HG02981 (cell line): ENCODE data around the gene RNF32.
"Not testable (repeated sequence)": the region's sequence is repeated elsewhere in the genome, so short reads cannot be mapped to it uniquely, and the experiment has no call there.

ENCODE experiments used
- ATAC-seq: cut with Tn5 transposase; IDR thresholded peaks from one replicate; pipeline ENCODE4 v1.9.1; 2021; ENCODE audit warnings: mild to moderate bottlenecking, moderate library complexity; ENCODE audit not compliant: unreplicated experiment

Gene RNF32

DNA sequence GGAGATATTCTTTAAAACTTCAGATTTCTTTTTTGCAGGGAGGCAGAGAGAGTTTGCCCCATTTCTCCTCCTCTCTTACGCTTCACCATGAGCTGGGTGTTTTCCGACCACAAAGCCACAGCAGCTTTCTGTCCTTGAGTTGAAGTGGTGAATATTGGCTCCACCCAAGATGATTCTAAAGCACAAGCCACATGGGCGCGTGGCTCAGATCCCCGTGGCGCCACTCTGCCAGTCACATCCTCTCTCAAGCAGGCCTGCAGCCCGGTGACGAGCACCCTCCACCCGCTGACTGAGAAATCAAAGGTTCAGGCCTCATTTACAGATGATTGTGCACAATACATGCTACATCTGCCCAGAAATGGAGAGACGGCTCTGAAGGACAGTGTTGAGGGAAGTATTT is 27.6 kb upstream of the RNF32 start:
- no peak for ATAC-seq

GRCh38 chr7:156614434-156615264 is 25.9 kb upstream of the RNF32 start:
- ATAC-seq, result no peak

DNA sequence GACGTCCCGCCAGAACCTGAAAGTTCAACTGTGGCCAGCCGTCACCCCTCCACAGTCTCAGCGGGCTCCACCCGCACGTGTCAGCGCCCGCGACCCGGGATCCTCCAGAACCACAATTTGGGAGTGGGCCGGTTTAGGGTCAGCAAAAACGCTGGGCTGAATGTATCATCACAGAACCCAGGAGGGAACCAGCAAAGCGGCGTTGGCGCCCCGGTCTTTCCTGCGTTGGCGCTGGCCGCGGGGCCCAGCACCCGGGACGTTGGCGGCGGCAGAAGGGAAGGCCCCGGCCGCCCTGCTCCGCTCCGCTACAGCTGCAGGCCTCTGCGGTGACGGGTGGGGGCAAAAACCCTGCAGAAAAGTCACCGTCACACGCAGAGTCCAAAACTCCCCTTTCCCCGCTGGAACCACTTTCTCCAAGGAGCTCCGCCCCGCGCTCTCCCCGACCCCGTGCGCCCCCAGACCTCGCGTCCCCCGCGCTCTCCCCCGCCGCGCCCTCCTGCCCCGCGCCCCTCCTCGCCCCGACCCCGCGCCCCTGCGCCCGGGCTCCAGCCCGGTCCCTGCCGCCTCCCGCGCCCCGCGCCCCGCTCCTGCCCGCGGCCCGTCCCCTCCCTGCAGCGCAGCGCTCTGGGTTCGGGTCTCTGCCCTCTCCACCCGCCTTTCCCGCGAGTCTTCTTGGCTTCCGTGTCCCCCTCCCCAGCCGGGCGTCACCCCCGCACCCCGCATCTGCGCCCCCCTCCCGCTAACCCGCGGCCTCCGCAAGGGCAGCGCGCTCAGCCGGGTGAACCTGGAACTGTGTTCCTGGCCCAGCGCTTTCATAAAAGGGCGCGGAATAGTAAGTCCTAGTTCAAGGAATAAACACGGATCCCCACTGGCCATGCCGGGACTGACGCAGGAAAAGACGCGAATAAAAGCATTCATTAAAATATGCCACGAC is 24.0 kb upstream of the RNF32 start:
- ATAC-seq, result no peak

- ATAC-seq, result no peak
These were observed 23.4 kb upstream of the RNF32 start for GRCh38 chr7:156617215-156617614.

DNA sequence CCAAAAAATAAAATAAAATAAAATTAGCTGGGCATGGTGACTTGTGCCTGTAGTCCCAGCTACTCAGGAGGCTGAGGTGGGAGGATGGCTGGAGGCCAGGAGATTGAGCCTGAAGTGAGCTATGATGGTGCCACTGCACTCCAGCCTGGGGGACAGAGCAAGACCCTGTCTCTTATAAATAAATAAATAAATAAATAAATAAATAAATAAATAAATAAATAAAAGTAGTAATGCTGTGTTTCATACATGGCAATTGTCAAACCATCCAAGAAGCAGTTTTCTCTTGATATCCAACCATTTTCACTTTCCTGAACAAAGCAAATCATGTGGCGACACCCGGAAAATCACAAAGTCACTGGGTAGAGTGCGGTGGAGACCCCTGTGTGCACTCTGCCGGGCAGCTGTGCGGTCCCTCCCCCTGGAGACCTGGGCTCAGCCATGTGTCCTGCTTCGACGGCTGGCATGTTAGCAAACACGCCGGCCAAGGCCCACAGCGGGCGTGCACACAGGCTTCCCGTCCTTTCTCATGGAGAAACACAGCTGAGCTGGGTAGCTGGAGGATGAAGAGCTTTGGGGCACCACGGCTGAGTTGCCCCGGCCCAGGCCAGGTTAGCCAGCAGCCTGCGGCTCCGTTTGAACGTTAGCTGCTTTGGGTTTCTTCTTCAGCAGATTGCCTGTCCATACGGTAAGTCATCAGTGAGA is 22.3 kb upstream of the RNF32 start:
- no peak for ATAC-seq

DNA sequence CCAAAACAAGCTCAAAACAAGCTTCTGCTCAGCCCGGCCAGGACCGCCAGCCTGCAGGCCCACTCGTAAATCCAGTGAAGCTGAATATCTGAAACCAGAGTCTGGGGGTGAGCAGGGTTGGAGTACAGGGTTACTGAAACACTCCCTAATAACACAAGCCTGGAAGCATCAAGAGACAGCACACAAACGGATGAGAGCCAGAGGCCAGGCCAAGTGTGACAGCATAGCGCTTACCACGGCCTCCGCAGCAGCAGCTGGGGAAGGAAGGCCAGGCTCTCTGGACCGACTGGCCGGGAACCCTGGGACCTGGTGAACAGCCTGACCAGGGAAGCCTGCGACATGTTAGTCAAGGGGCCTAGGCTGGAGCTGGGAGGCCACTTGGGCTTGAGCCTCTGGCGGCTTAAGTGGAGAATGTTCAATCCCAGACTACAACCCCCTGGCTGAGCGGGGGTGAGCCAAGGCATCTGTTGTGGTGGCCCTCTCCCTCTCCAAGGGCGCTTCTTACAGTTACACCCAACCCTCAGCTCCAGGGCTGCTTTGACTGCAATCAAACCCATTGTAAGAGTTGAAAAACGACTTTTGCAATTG is 21.7 kb upstream of the RNF32 start:
- no peak for ATAC-seq

- ATAC-seq, result not testable (repeated sequence)
These were observed 20.9 kb upstream of the RNF32 start for GRCh38 chr7:156619488-156620290.

DNA sequence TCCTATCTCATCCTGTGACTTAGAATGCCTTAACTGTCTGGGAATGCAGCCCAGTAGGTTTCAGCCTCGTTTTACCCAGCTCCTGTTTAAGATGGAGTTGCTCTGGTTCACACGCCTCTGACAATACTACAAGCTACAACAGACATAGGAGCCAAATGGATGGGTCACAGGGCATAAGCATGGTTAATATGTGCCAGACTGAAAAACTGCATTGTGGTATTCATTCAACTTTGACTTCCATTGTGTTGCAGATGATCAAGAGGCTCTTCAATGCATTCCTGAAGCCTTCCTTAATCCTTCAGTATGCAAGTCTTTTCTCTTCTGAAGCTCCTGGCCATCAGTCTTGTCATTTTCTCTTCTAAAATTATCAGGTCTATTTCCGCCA is 20.3 kb upstream of the RNF32 start:
- ATAC-seq, result no peak

DNA sequence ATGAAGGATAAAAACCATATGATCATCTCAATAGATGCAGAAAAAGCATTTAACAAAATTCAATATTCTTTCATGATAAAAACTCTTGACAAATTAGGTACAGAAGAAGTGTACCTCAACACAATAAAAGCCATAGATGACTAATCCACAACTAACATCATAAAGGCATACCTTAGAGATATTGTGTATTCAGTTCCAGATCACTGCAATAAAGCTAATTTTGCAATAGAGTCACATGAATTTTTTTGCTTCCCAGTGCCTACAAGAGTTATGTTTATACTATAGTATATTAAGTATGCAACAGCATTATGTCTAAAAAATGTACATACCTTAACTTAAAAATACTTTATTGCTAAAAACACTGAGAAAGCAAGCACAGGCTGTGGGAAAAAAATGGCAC is 18.9 kb upstream of the RNF32 start:
- ATAC-seq, result no peak

- no peak for ATAC-seq
These were observed 15.0 kb upstream of the RNF32 start for GRCh38 chr7:156625580-156625979.

DNA sequence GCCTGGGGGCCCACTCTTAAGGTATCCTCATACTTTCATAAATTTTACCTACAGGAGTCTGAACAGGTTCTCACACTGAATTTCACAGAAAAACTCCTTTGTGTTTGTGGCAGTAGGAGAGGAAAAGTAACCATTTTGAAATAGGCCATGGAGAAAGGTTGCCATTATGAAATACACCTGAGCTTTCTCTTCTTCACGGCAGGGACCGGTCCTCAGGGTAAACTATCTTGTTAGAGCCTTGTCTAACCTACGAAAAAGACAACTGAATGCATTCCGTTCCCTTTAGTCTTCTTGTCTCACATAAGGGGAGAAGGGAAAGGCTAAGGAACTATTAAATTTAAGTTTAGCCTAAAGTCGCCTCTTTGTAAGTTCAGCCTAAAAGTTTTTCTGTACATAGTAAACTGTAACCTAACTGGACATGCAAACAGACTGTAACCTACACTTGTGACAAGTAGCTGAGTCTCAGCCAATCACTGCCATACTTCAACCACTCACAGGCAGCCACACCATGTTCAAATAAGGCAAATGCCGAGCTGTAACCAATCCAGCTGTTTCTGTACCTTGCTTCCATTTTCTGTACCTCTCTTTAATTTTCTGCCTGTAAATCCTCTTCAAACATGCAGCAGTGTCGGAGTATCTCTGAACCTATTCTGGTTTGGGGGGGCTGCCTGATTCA is 14.2 kb upstream of the RNF32 start:
- ATAC-seq, result no peak

DNA sequence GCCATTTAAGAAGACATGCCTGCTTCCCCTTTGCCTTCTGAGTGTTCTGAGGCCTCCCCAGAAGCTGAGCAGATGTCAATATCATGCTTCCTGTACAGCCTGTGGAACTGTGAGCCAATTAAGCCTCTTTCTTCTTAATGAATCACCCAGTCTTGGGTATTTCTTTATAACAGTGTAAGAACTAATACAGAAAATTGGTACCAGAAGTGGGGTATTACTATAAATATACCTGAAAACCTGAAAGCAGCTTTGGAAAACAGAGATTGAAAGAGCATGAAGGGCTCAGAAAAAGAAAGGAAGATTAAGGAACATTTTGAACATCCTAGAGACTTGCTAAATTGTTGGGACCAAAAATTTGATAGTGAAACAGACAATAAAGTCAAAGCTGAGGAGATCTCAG is 12.0 kb upstream of the RNF32 start:
- ATAC-seq, result no peak

- no peak for ATAC-seq
These were observed 10.7 kb upstream of the RNF32 start for GRCh38 chr7:156629873-156630272.

GRCh38 chr7:156634117-156634516 is 6.5 kb upstream of the RNF32 start:
- ATAC-seq, result no peak

GRCh38 chr7:156635529-156636385 is 4.8 kb upstream of the RNF32 start:
- ATAC-seq, result no peak

- not testable (repeated sequence) for ATAC-seq
These were observed 3.5 kb upstream of the RNF32 start for GRCh38 chr7:156637093-156637492.

DNA sequence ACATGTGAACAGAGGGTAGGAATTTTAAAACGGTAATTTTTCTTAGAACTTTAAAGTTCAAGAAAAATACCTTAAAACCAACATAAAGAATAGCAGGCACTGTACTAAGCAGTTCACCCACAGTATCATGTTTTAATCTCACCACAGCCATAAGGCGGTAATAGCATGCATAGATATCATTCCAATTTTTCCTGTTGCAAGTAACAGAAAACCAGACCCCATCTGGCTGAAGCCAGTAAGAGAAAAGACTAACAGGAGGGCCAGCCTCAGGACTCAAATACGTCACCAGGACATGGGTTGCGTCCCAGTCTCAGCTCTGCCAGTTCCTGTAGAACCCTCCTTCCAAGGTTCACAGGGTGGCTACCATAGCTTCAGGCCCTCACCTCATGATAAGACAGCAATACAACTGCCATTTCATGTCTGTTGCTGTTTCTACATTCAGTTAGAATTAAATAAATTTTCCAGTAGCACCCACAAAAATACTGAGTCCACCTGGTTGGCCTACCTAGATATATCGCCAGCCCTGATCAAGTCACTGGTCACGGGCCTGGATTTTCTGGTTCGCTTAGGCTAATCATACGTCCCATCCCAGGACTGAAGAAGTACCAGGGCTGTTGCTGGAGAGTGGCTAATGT is 2.0 kb upstream of the RNF32 start:
- ATAC-seq, result no peak
